Spleen (tissue), 7 donors: ENCODE data around the gene ERC1.

Source experiments
- CTCF ChIP-seq, 11 experiments: fragments of 200-600 bp in 7 of 11; fragments of 450-650 bp in 4 of 11; sonication (generic) in 4 of 11; IDR thresholded peaks in 8 of 11; conservative IDR thresholded peaks in 3 of 11; 1 replicate in 7 of 11; 2 replicates in 4 of 11; pipeline versions ENCODE4 v1.4.0 to v1.8.0; 2016 to 2021; ENCODE audit warnings: antibody characterized with exemption in 11 of 11, inconsistent platforms in 4 of 11, mild to moderate bottlenecking in 1 of 11
- POLR2A ChIP-seq, 3 donors: fragments of 450-650 bp; IDR thresholded peaks; one replicate each; pipeline ENCODE4 v1.5.1; 2017; ENCODE audit warnings: antibody characterized with exemption in 3 of 3, mild to moderate bottlenecking in 1 of 3
- POLR2AphosphoS5 ChIP-seq, 3 donors: sonication (generic); formaldehyde crosslinking; IDR thresholded peaks; one replicate each; pipeline ENCODE4 v1.5.1; 2017; ENCODE audit warnings: antibody characterized with exemption in 3 of 3
- donor health status: DM: no; HTN: no; CAD: no; lungs with moderate emphysema.
- donor health status: DM: no; HTN: no; CAD: no.
- donor health status: DM: no; HTN: no; CAD: no.

- TF ChIP-seq POLR2A (IDR thresholded peaks at IDR 0.05) (no peak), CTCF (IDR thresholded peaks at IDR 0.05 in 8 of 11, conservative IDR thresholded peaks at IDR 0.05 in 3 of 11) (no peak), POLR2AphosphoS5 (IDR thresholded peaks at IDR 0.05) (no peak)
Observed at GRCh38 chr12:1071182-1071581, 80.2 kb downstream of the ERC1 start.
